ENCODE measurements around the gene ADAR.

Gene ADAR

DNA sequence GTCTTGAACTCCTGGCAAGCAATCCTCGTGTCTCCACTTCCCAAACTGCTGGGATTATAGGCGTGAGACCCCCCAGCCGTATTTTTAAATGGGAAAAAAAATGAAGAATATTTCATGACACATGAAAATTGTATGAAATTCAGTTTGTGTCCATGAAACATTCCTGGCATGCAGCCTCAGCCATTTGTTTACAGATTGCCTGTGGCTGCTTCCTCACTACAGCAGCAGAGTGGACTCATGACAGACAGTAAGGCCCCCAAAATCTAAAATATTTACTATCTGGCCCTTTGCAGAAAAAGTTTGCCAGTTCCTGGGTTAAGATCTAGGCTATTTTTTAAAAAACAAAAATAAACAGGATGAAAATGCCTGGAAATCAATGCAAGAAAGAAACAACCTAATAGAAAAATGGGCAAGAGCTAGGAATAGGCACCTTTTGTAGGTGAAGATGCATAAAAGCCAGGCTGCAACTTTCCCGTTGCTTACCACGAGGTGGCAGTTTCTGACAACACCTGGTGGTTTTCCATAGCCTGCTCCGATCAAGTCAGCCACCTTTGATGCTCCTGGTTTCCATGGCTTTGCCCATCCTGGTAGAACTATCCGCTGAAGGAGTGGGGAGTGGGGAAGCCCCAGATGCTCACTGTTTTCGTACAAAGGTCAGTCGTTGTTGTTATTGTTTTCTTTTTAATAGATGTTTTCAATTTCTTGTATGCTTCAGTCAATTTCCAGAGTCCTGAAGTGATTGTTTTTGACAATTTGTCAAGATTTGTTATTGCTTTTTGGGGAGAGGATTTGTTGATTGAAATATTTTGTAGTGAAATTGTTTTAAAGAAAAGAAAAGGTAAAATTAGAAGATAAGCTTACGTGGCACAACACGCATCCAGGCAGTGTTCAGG, 73.8 kb downstream of the ADAR start:
- DNase-seq (no peak), ATAC-seq (replicated peaks) (no peak)
- H3K4me3 Mint-ChIP-seq, result no peak overlapping the region

More for the DNA sequence above, 73.8 kb downstream of the ADAR start:
- Mint-ChIP-seq H3K36me3 (ENCODE audit: insufficient read depth) (no peaks in the 10 kb centered on the region), H3K4me1 (ENCODE audit: low read depth in 2 of 2) (peaks cover 0 to 2% of the 10 kb centered on the region in 2 donors), H3K27ac (no peak overlapping the region), H3K27me3 (peaks cover 22 to 53% of the 10 kb centered on the region in 2 donors), H3K9me3 (no peaks in the 10 kb centered on the region)
